Measurements from ENCODE around the gene ZBTB20. TPM values are rescaled to one million over a fixed set of nuclear protein-coding genes. Genes with fewer than 3 reads are reported as not detected.

ZBTB20 gene
- total RNA-seq, 1 experiment from 2014 or later = 12.8 TPM

DNA sequence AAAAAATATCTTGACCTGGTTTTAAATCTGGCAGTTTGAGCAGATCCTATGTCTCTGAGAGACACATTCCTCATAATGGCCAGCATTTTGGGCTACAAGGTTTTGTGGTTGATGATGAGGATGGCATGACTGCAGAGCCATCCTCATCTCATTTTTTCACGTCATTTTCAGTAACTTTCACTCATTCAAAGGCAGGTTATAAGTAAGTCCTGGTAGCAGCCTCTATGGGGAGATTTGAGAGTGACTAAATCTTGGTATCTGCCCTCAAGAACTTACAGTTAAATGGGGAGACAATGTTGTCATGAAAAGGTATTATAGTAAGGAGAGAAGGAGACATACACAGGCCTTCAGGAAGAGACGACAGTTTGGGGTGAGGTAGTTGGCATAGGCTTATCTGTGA lies 838.7 kb downstream of the ZBTB20 start:
- H3K9me3 Mint-ChIP-seq (ENCODE audit: unreplicated experiment) = no peaks in the 10 kb centered on the region
- no peak overlapping the region for H3K27ac Mint-ChIP-seq (ENCODE audit: unreplicated experiment)
- Histone ChIP-seq H3K4me1 (no peaks in the 10 kb centered on the region), H3K9me3 (no peaks in the 10 kb centered on the region), H3K36me3 (ENCODE audit: control insufficient read depth, insufficient read depth, low read length) (no peaks in the 10 kb centered on the region), H3K4me3 (ENCODE audit: low read depth, low read length) (no peak overlapping the region), H3K27me3 (replicated peaks; ENCODE audit: control insufficient read depth, insufficient read depth, low read length) (no peaks in the 10 kb centered on the region; the same call in 1 of the 2 replicates)
- H3K27me3 Mint-ChIP-seq (ENCODE audit: insufficient read depth, unreplicated experiment) = peaks cover 3% of the 10 kb centered on the region
- intact Hi-C loops (cut with micrococcal nuclease; ENCODE audit: unreplicated experiment) = no loop called here
- peaks cover 12% of the 10 kb centered on the region for H3K4me1 Mint-ChIP-seq (ENCODE audit: low read depth, unreplicated experiment)
- DNase-seq = no peak
- no peaks in the 10 kb centered on the region for H3K36me3 Mint-ChIP-seq (ENCODE audit: insufficient read depth, unreplicated experiment)
- ChIA-PET CTCF (interaction anchor here (0.8 kb wide), 1 partner anchor 153 kb away, joined by 4 read pairs; no protein-coding TSS in a partner anchor), POLR2A (no interaction called here)
- TF ChIP-seq CTCF (IDR thresholded peaks at IDR 0.05; ENCODE audit: insufficient read depth in 1 of 2, low read depth in 1 of 2, low read length in 1 of 2, severe bottlenecking in 1 of 2, unreplicated experiment in 1 of 2) = no peak
- no peak overlapping the region for H3K4me3 Mint-ChIP-seq (ENCODE audit: unreplicated experiment)
- no TSS peak for BruUV-seq (replicated peaks)

DNA sequence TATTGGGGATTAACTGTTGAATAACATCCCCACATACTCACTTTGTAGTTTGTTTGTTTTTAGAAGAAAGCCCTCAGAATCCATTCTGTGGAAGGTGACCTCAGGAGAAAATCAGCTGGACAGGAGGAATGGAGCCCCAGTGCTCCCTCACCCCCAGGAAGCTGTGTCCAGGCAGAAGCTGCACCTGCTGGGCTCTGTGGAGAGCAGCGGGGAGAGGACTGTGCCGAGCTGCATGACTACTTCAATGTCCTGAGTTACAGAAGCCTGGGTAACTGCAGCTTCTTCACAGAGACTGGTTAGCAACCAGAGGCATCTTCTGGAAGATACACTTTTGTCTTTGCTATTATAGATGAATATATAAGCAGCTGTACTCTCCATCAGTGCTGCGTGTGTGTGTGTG lies 839.3 kb downstream of the ZBTB20 start:
- Histone ChIP-seq H3K4me1 (no peaks in the 10 kb centered on the region), H3K9me3 (no peaks in the 10 kb centered on the region), H3K4me3 (ENCODE audit: low read depth, low read length) (no peak overlapping the region), H3K27me3 (replicated peaks; ENCODE audit: control insufficient read depth, insufficient read depth, low read length) (no peaks in the 10 kb centered on the region; the same call in 1 of the 2 replicates), H3K36me3 (ENCODE audit: control insufficient read depth, insufficient read depth, low read length) (no peaks in the 10 kb centered on the region)
- intact Hi-C loops (cut with micrococcal nuclease; ENCODE audit: unreplicated experiment) = no loop called here
- no peak overlapping the region for H3K27ac Mint-ChIP-seq (ENCODE audit: unreplicated experiment)
- POLR2A ChIA-PET = no interaction called here
- H3K36me3 Mint-ChIP-seq (ENCODE audit: insufficient read depth, unreplicated experiment) = no peaks in the 10 kb centered on the region
- no peak for DNase-seq
- CTCF ChIA-PET = interaction anchor here (0.8 kb wide), 1 partner anchor 153 kb away, joined by 4 read pairs; no protein-coding TSS in a partner anchor
- H3K27me3 Mint-ChIP-seq (ENCODE audit: insufficient read depth, unreplicated experiment) = peaks cover 3% of the 10 kb centered on the region
- H3K4me3 Mint-ChIP-seq (ENCODE audit: unreplicated experiment) = no peak overlapping the region
- TF ChIP-seq CTCF (IDR thresholded peaks at IDR 0.05; ENCODE audit: insufficient read depth in 1 of 2, low read depth in 1 of 2, low read length in 1 of 2, severe bottlenecking in 1 of 2, unreplicated experiment in 1 of 2) = no peak
- H3K9me3 Mint-ChIP-seq (ENCODE audit: unreplicated experiment) = no peaks in the 10 kb centered on the region
- no TSS peak for BruUV-seq (replicated peaks)
- H3K4me1 Mint-ChIP-seq (ENCODE audit: low read depth, unreplicated experiment) = peaks cover 12% of the 10 kb centered on the region

DNA sequence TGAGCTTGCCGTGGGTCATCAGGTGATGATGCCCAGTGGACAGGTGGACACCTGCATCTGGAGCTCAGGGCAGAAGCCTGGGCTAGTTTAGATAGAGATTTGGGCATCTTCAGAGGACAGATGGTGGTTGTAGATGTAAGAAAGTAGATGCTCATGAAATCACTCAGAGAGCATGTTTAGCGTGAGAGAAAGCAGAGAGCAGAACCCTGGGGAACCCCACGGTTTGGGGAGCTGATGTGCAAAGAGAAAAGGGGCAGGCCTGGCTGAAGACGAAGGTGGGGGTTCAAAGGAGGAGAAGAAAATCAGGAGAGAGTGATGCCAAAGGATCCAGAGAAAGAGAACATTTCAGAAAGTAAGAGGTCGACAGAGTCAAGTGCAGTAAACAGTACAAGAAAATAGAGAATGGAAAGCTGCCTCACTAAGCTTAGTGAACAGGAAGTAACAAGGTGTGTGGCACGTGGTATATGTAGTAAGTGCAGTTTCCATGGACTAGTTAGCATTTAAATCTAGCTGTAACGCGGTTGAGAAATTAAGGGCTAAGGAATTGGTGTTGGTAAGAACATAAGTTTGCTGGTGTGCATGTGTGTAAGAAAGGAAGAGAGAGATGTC lies 839.8 kb downstream of the ZBTB20 start:
- Mint-ChIP-seq H3K27me3 (ENCODE audit: insufficient read depth, unreplicated experiment) (peaks cover 3% of the 10 kb centered on the region), H3K4me1 (ENCODE audit: low read depth, unreplicated experiment) (peaks cover 12% of the 10 kb centered on the region), H3K4me3 (ENCODE audit: unreplicated experiment) (no peak overlapping the region), H3K36me3 (ENCODE audit: insufficient read depth, unreplicated experiment) (no peaks in the 10 kb centered on the region), H3K9me3 (ENCODE audit: unreplicated experiment) (no peaks in the 10 kb centered on the region), H3K27ac (ENCODE audit: unreplicated experiment) (no peak overlapping the region)
- no peaks in the 10 kb centered on the region for H3K9me3 ChIP-seq
- CTCF ChIA-PET = interaction anchor here (0.8 kb wide), 1 partner anchor 152 kb away, joined by 4 read pairs; no protein-coding TSS in a partner anchor
- H3K27me3 ChIP-seq (replicated peaks; ENCODE audit: control insufficient read depth, insufficient read depth, low read length) = no peaks in the 10 kb centered on the region; the same call in 1 of the 2 replicates
- no peak overlapping the region for H3K4me3 ChIP-seq (ENCODE audit: low read depth, low read length)
- no peaks in the 10 kb centered on the region for H3K4me1 ChIP-seq
- intact Hi-C loops (cut with micrococcal nuclease; ENCODE audit: unreplicated experiment) = no loop called here
- POLR2A ChIA-PET = no interaction called here
- no TSS peak for BruUV-seq (replicated peaks)
- TF ChIP-seq CTCF (IDR thresholded peaks at IDR 0.05; ENCODE audit: insufficient read depth in 1 of 2, low read depth in 1 of 2, low read length in 1 of 2, severe bottlenecking in 1 of 2, unreplicated experiment in 1 of 2) = no peak
- no peak for DNase-seq
- no peaks in the 10 kb centered on the region for H3K36me3 ChIP-seq (ENCODE audit: control insufficient read depth, insufficient read depth, low read length)

Measured in Caco-2 (cell line).